HG02943 (cell line): ENCODE measurements around the gene MMAB.
"Not testable (repeated sequence)": the region's sequence is repeated elsewhere in the genome, so short reads cannot be mapped to it uniquely, and the experiment has no call there.

ENCODE experiments used
- ATAC-seq: cut with Tn5 transposase; IDR thresholded peaks from one replicate; pipeline ENCODE4 v1.9.1; 2021; ENCODE audit warnings: mild to moderate bottlenecking, low read depth, moderate library complexity; ENCODE audit not compliant: unreplicated experiment

The MMAB gene

DNA sequence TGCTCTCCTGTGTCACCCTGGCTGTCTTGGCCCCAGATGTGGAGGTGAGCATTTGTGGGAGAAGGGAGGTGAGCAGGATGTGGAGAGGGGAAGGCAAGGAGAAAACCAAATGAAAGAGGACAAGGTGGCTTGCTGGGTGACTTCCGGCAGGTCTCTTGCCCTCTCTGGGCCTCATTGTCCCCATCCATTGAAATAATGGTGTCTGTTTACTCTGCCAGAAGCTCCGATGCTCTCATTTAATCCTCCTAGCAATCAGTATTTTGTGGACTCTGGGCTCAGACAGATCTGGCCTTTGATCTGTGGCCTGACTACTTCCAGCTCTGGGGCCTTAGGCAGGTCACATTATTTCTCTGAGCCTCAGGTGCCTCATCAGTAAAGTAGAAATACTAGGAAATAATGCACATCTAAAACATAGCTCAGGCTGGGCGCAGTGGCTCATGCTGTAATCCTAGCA lies 30.9 kb upstream of the MMAB start:
- no peak for ATAC-seq

DNA sequence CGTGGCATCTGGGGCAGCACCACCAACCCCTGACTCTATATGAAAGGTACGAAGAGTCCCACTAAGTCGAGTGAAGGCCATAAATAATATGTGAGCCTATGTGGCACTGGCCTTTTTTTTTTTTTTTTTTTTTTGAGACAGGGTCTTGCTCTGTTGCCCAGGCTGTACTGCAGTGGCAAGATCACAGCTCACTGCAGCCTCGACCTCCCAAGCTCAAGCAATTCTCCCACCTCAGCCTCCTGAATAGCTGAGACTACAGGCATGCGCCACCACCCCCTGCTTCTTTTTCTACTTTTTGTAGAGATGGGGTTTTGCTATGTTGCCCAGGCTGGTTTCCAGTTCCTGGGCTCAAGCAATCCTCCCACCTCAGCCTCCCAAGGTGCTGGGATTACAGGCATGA lies 28.8 kb upstream of the MMAB start:
- ATAC-seq: not testable (repeated sequence)

DNA sequence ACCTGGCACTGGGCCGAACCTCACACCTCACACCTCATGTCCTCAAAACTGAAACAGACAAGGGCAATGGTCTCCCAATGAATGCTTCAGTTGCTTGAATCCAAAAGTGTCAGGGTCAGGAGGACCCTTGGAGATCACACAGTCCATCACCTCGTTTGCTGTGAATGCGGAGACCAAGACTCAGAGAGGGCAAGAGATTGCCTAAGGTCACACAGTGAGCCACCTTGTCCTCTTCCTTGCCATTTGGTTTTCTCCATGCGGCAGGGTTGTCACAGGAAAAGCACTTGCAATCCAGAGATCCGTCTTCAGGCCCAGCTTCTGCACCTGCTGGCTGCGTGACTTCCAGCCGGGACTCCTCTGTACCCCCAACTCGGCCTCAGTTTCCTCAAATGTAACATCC lies 28.3 kb upstream of the MMAB start:
- no peak for ATAC-seq

DNA sequence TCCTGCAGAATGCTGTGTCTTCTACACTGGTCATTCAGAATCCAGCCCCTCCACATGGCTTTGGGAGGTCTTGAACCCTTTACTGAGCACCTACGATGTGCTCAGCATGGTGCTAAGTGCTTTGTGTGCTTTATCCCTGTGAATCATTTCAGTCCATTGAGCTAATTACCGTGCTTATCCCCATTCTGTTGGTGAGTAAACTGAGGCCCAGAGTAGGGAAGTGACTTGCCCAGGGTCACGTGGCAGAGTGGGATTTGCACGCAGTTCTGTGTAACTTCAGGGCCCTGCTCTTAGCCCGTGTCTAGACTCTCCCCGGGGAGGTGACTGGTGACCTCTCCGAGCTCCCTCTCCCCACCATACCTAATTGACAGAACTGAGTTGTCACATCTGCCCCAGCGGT lies 27.7 kb upstream of the MMAB start:
- ATAC-seq: no peak

DNA sequence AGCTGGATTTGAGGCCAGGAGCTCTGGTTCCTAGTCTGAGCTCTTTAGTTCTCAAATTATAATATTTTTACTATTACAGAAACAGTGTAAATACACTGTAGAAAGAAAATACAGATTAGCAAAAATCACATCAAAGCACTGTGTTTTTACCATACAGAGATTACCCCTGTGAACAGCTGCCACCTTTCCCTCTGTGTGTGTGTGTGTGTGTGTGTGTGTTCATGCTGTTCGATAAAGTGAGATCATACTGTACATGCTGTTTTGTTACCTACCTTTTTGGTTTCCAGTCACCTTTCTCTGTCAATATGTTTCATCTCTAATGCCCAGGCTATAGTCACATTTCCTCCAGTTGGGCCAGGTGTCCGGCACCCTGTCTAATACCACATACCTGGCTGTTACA lies 27.2 kb upstream of the MMAB start:
- no peak for ATAC-seq

DNA sequence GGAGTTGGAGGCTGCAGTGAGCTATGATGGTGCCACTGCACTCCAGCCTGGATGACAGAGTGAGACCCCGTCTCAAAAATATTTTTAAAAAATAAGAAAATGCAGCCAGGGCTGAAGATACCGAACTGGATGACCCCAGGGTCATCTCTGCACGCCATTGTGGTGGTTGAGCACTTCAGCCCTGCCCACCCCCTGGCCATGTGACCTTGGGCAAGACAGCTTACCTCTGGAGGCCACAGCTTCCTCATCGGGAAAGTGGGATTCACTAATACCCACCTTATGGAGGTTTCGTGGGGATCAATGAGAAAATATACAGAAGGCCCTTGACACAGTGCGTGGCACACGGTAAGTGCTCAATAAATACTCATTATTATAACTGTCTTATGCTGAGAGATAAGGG lies 25.8 kb upstream of the MMAB start:
- no peak for ATAC-seq

DNA sequence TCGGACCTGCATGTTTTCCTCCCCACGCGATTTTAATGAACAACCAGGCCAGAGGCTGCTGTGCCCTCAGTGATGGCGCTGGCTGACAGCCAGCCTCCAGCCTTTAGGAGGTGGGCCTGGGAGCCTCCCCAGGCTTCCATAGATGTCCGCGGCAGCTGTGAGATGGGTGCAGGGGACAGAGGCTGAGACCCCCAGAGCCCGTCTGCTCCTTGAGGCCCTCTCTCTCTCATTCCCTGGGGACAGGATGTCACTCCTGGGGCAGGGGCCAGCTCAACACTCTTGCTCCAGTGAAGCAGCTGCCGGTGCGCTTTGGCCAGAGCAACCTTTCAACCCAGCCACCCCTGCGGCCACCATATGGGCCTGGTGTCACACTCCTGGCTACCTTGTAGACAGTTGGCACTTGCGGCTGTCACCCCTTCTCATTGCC lies 25.1 kb upstream of the MMAB start:
- no peak for ATAC-seq

DNA sequence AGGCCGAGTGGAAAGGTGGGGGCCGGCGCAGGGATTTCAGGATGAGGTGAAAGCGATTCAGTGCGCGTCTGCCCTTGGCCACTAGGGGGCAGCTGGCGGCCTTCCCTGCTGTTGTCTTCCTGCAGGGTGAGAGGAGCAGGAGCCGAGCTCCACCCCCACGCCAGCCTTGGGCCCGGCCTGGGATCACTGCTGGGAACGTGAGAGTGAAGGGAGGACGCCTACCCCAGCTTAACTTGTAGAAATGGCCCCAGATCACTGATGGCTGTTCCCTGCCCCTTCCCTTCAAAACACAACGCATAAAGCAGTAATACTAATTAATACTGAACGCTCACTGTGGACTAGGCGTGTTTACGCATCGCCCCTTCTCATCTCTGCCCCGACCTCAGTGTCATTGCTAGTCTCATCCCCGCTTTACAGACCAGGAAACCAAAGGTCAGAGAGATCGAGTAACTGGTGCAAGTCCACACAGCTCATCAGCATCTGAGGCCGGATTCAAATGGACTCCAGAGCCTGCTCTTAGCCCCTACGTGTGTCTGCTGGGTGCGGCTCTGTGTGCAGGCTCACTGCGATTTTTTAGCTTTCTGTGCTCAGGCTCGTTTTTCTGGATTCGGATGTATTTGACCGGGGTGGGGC lies 24.6 kb upstream of the MMAB start:
- no peak for ATAC-seq

DNA sequence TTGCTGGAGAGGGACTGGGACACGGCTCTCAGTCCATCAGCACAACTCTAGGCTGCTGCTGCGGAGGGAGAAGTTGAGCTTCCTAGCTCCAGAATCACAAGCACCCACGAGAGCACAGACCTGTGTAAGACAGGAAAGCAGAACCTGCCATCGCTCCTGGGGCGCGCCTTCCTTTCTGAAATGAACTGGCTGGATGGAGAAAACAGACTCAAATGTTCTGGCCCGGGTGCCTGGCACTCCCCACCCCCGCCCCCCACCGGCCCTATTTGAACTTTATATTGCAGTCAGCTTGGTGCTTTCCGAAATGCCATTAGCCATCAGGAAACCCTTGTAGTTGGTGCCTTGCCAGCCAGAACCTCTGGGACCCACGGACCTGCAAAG lies 24.1 kb upstream of the MMAB start:
- no peak for ATAC-seq

DNA sequence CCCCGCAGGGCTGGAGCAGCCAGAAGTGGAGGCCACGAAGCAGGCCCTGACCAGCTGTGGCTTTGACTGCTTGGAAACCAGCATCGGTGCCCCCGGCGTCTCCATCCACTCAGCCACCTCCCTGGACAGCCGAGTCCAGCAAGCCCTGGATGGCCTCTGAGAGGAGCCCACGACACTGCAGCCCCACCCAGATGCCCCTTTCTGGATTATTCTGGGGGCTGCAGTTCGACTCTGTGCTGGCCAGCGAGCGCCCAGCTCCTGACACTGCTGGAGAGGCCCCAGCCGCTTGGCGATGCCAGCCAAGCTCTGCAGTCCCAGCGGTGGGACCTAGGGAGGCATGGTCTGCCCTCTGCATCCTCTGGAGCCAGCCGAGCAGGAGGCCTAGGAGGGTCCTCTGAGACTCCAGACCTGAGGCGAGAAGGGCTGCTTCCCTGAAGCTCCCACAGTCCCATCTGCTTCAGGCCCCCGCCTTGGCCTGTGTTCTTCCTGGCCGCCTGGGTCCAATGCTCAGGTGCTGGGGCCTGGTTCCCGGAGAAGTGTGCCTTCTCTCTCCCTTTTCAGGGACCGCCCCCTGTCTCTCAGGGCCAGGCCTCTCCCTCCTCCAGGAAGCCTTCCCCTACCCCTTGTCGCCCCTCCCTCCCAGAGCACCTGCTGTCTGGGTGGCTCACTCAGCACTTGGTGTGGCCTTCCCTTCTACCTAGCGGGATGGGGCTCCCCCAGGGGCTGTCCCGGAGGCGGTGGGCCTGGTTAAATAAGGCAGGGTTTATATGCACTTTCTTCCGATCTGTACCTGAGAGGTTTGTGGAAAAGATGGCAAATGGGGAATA lies 23.3 kb upstream of the MMAB start:
- no peak for ATAC-seq

DNA sequence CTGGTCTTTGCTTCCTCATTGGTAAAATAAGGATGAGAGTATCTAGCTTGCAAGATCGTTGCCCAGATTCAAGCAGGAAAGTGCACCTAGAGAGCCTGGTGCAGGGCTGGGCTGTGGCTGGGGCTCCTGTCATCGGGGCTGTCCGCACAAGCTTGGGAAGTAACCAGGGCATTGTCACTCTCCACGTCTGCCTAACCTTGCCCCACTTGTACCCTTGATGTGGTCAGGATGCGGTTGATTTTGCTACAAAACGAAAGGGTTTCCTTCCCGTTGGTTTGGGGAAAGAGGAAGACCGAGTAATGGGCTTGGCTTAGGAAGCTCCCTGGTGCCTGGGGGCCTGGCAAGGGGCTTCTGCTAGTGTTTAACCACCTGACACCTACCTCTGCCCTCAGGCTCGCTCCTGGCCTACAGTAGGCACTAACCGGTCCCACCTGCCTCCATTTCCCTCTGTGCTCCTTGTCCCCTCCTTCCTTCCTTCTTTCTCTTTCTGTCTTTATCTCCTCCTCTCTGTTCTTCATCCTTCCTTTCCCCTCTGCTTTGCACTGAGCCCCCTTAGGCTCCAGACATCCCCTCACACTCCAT lies 22.1 kb upstream of the MMAB start:
- ATAC-seq: no peak

DNA sequence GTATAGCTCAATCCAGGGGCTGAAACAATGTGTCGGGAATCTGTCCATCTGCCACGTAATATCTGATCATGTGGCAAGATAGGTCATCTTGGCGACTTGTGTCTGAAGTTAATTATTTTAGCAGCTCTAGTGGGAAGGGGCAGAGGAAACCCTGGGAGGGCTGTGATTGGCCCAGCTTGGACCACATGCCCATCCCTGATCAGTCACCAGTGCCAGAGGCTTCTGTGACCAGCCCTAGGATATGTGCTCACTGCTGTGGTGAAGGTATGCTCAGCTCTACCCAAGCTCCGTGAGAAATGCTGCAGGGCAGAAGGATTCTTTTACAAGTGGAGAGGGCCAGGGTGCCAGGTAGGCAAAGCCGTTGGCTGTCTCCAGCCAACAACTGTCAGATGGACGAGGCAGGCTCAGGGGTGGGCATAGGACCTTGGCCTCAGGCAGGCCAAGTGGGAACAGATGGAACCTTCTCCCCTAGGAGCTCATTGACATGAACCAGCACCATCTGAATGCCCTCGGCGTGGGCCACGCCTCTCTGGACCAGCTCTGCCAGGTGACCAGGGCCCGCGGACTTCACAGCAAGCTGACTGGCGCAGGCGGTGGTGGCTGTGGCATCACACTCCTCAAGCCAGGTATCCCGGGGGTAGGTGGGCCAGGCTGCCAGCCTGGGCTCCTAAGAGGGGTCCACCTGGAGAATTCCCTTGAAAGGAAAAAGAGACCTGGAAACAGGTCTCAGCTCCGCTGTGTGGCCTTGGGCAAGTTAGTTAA lies 21.4 kb upstream of the MMAB start:
- ATAC-seq: no peak

DNA sequence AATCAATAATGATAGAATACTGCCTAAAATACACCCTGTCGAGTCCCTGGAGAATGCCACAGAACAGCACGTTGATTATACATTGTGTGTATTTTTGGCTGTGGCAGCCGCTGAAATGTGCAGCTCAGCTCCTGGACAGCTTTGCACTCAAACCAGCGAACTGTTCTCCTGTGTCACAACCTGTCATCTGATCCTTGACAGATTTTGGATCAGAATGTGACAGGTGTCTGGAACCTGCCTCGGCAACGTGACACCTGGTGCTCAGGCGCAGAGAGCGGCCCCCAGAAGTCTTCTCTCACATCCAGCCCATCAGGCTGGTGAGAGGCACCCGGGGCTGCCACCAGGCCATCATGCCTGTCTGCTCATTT lies 19.6 kb upstream of the MMAB start:
- no peak for ATAC-seq

DNA sequence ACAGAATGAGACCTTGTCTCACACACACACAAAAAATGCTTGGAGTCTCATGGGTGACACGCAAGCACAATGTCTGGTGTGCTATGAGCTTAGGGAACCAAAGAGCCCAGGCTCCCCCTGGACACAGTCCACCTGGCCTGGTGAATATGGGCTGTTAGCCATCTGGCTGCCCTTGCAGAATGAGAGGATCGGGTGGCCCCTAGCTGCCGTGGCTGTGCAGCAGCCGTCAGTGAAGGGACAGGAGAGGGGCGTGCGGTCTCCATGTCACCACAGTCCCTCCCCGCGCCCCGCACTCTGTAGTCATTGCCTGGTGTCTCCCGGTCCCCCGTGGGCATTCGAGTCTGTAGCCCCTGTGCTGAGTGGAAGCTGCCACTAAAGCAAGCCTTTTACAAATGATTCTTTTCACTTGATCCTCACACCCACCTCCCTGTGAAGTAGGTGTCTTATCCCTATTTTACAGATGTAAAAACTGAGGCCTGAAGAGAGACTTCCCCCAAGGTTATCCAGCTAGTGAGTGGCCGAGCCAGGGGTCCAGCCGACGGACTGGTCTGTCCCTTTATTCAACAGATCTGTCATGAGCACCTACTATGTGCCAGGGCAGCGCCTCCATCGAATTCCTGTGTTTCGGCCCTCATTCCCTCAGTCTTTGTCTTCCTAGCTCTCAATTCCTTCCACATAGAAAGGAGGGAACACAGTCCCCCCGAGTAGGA lies 19.0 kb upstream of the MMAB start:
- ATAC-seq: no peak

DNA sequence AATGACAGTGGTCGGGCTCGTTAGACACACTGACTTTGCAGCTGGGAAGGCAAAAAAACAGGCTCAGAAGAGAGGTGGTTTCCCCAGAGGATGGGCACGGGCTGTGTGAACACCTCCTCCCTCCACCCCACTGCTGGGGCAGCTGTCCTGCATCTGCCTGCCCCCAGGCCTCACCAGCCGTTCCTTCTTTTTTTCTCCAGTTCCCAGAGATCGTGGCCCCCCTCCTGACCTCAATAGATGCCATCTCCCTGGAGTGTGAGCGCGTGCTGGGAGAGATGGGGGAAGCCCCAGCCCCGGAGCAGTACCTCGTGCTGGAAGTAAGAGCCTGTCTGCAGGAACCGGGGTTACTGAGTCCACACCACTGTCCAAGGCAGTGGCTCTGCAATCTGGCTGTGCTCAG lies 17.7 kb upstream of the MMAB start:
- ATAC-seq: no peak

DNA sequence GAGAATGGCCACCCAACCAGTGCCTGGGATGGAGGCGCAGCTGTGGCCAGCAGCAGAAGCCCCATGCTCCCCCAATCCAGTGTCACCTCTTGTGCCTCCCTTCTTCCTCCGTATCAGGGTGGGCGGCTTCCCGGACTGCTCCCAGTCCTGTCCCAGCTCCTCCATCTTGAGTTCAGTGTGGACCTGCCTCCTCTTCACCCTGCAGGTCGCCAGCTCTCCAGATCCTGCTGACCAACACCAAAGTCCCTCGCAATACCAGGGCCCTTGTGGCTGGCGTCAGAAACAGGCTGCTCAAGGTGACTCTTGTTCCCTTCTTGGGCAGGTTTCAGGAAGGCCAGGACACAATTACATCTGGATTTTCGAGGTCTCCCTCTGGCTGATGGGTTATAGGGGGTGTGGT lies 17.3 kb upstream of the MMAB start:
- ATAC-seq: no peak

DNA sequence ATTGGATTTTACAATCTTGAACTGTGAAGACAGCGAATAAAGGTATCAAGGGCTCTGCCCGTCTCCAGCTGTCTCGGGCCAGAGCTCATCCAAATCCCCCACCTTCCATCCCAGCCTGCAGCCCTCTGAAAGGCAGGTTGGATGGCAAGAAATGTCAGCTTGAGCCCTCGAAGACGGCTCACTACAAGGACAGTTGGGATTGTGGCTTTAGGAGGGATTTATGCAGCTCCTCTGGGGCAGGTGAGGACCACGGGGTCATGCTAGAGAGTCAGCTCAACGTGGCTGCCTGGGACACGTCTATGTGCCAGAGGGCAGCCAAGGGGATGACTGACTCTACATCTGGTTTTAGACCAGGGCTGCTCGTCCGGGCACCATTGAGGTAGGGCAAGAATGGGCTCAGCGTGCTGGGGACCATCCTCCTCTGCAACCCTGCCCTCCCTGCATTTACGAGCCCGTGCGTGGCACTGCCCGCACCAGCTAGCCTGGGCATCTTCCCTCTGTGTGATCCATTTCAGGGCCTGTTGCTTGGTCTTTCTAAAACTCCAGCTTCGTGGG lies 16.5 kb upstream of the MMAB start:
- ATAC-seq: no peak

DNA sequence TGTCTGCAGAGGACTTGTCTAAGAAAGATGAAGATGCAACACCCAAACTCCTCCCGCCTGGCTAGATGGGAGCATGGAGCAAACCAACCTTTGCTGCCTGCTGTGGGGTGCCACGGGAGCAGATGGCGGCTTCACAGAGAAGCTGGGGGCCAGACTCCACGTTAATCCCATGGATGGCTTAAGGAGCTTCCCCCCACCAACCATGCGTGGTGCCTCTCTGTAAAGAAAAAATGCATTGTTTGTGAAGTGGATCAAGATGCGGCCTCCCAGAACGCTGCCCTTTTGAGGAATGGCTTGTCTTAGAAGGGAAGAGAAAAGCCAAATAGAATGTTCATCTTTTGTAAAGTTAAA lies 15.9 kb upstream of the MMAB start:
- no peak for ATAC-seq

DNA sequence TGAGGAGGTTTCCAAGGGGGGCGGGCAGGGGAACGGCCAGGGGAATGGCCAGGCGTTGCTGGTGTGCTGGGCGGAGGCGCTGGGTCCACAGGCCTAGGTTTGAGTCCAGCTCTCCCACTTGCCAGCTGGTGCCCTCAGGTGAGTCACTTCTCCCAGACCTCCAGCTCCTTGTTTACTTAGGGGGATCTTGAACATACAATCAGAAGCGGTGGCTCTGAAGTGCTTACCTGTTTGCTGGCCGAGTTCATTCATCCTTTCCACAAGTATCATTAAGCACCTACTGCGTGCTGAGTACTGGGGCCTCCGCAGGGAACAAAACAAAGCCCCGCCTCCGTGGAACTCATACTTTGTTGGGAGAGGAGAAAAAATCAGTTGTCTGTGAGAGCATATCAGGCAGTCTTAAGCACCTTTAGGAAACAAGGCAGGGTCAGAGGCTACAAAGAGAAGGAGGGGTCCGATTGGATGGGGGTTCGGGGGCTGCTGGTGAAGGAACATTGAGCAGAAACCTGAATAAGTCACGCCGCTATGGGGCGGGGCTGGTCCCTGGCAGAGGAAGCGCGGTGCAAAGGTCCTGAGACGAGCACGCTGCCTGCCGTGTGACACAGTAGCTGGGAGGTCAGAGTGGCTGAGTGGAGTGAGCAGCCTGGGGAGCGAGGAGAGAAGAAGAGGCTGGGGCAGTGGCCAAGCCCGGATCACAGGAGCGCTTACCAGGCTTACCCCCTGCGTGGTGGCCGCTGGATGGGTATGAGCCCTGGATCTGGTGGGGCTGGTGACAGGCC lies 15.3 kb upstream of the MMAB start:
- no peak for ATAC-seq

DNA sequence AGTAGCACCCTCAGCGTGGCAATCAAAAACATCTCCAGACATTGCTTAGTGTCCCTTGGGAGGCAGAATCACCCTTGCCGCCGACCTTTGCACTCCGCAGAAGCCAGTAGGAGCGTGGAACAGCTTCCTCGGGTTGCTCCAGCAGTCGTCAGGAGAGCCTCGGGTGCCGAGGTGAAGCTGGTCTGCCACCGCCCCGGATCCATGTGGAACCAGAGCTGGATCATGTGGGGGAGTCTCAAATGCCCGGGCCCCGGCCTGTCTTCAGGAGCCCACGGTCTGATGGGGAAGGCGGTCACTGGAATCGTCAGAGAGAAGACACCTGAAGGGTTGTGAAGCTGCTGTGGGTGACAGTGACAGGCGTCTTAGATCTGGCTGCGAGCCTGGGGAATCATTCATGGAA lies 14.6 kb upstream of the MMAB start:
- ATAC-seq: no peak
